GM21423 (cell line): Measurements from ENCODE around the gene NKG7.
A peak's percentile ranks its signal among the peaks of the same experiment; 100 is the strongest.

Experiments
- ATAC-seq: cut with Tn5 transposase; IDR thresholded peaks from one replicate; pipeline ENCODE4 v1.9.1; 2021; ENCODE audit warnings: mild to moderate bottlenecking, moderate library complexity; ENCODE audit not compliant: unreplicated experiment

NKG7 gene

GRCh38 chr19:51338563-51339312 lies 33.7 kb downstream of the NKG7 start:
- ATAC-seq, result peak; percentile 49

GRCh38 chr19:51337861-51338562 lies 34.4 kb downstream of the NKG7 start:
- ATAC-seq, result no peak

GRCh38 chr19:51337141-51337860 lies 35.2 kb downstream of the NKG7 start:
- ATAC-seq, result no peak

- no peak for ATAC-seq
These were observed 38.5 kb downstream of the NKG7 start for GRCh38 chr19:51333836-51334460.

GRCh38 chr19:51331716-51332115 lies 40.7 kb downstream of the NKG7 start:
- no peak for ATAC-seq

DNA sequence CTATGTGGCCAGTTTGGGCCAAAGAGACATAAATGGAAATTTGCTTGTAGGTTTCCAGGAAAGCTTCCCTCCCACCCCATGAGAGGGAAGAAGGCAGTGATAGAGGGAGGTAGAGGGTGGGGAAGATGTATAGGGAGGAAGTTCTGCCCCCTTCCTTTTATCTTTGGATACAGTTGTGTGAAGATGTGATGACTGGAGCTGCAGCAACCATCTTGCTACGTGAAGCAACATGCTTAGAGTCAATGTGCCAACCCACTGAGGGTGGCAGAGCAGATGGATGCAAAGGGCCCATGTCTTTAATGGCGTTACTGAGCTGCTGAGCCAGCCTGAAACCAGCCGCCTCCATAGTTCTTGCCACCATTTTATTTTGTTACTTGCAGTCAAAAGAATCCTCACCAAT lies 41.3 kb downstream of the NKG7 start:
- ATAC-seq, result no peak

- ATAC-seq, result no peak
These were observed 42.1 kb downstream of the NKG7 start for GRCh38 chr19:51330366-51330765.

DNA sequence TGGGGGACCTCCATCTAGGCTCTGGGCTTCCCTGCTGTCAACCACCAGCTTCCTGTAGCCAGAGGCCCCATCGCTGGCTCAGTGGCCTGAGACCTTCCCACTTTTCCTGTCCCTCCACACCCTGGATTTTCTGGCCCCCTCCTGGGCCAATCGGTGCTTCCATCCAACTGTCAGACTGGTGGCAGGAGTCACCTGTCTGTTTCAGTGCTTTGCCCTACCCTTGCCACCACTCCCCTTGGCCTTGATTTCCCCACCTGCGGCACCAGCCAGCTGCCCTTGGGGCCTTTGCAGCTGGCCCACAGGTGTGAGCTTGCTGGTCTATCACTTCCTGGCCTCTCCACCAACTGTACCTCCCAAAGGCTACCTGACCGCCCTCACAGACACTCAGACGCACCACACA lies 43.0 kb downstream of the NKG7 start:
- ATAC-seq, result no peak

DNA sequence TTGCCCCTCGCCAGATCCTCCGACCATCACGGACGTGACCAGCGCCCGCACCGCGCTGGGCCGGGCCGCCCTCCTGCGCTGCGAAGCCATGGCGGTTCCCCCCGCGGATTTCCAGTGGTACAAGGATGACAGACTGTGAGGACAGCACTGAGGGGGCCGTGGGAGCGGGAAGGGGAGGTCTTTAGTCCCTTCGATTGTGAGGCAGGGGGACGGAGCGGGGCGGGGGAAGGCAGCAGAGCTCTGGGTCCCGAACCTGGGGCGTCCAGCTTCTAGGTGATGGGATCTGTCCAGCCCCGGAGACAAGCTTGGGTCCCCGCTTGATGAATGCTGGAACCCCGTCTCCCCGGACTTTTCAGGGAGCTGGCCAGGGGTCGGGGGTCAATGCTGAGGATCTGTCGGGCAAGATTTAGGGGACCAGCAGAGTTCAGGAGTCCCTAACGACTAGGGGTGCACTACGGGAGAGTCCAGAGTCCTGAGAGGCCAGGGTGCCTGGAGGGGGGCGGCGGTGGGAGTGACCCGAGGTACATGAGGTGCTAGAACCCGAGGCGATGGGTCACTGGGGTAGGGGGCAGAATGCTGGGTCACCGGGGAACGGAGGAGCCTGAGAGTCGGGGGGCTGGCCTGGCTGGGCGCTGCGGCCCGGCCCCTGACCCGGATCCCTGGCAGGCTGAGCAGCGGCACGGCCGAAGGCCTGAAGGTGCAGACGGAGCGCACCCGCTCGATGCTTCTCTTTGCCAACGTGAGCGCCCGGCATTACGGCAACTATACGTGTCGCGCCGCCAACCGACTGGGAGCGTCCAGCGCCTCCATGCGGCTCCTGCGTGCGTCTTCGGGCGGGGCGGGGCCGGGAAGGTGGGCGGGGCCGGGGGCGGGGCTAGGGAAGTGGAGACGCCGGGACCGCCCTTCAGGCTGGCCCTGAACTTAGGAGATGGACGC lies 45.1 kb downstream of the NKG7 start:
- ATAC-seq, result no peak

GRCh38 chr19:51326216-51327065 lies 46.0 kb downstream of the NKG7 start:
- no peak for ATAC-seq

- ATAC-seq, result no peak
These were observed 47.1 kb downstream of the NKG7 start for GRCh38 chr19:51325161-51325976.

- no peak for ATAC-seq
These were observed 48.3 kb downstream of the NKG7 start for GRCh38 chr19:51324167-51324481.

GRCh38 chr19:51323481-51324166 lies 48.8 kb downstream of the NKG7 start:
- no peak for ATAC-seq

DNA sequence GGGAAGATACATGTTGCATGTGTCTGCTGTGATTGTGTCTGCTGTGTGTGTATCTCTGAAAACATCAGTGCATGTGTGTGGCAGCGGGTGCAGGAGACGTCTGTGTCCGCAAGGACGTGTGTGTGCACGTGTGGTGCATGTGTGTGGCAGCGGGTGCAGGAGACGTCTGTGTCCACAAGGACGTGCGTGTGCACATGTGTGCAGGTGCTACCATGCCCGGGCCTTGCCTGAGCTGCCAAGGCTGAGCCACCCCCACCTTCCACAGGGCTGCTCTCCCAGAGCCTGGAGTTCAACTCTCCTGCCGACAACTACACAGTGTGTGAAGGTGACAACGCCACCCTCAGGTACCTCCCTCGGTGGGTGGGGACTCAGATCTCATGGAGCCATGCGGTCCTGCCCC lies 50.7 kb downstream of the NKG7 start:
- ATAC-seq, result no peak
